ENCODE results near the gene C19orf73. TPM values are rescaled to one million over a fixed set of nuclear protein-coding genes. Genes with fewer than 3 reads are reported as not detected.
A peak's percentile ranks its signal among the peaks of the same experiment; 100 is the strongest.

The C19orf73 gene
- total and polyA plus RNA-seq, 8 donors, result 1.4 to 9.8 (median 1.8) TPM

DNA sequence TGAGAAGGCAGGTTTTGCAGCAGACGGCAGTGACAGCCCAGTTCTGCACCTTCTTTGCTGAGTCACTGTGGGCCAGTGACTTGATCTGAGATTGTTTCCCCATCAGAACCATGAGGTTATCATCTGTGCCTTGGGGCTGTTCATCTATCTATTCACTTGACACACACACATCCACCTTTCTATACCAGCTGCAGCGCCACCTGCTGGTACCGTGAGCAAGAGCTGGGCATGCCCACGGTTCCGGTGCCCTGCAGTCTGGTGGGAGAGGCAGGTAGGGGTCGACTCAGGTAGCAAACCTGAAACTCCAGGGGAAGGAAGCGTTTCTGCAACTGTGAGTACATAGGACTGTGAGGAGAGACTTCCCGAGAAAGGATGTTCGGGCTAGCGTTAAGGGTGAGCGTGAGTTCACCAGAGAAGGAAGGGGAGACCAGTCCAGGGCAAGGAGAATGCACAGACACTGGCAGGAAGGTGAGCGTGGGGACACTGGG lies 12.3 kb downstream of the C19orf73 start:
- no peak for FAIRE-seq
- peak in 3 of 6 donors; percentile 58 to 85 (median 67) for DNase-seq
- ATAC-seq, result peak; percentile 46 to 69 (median 60)
- no peaks in the 10 kb centered on the region for H3K4me1 ChIP-seq
- H3K4me3 ChIP-seq, result no peak overlapping the region
- H3K9me3 ChIP-seq, result no peaks in the 10 kb centered on the region
- intact Hi-C loops (cut with DNase I), result no loop called here
- peaks cover 0 to 59% (median 19%) of the 10 kb centered on the region in 3 donors for H3K36me3 ChIP-seq
- 54 to 60% methylated on average over 12 of the region's 12 CpGs for WGBS, 2 donors
- peak; percentile 54 to 78 (median 65) for TF ChIP-seq CTCF (IDR thresholded peaks at IDR 0.05)
- H3K27ac ChIP-seq, result no peak overlapping the region
- H3K27me3 ChIP-seq, result no peaks in the 10 kb centered on the region

- DNase-seq (no peak), FAIRE-seq (no peak), ATAC-seq (no peak)
- Histone ChIP-seq H3K4me3 (no peak overlapping the region), H3K27ac (no peak overlapping the region), H3K9me3 (no peaks in the 10 kb centered on the region), H3K4me1 (no peaks in the 10 kb centered on the region), H3K27me3 (no peaks in the 10 kb centered on the region), H3K36me3 (peaks cover 0 to 79% (median 25%) of the 10 kb centered on the region in 3 donors)
- intact Hi-C loops (cut with DNase I), result loop anchor here in 1 of 3 donors (5.0 kb wide), 1 partner anchor 93 kb away; no protein-coding TSS in a partner anchor
- no peak for TF ChIP-seq CTCF (IDR thresholded peaks at IDR 0.05)
- WGBS, 2 donors, result 85 to 89% methylated on average over 30 of the region's 30 CpGs
These were observed 14.6 kb downstream of the C19orf73 start for GRCh38 chr19:49104229-49104864.

GRCh38 chr19:49103331-49104085 lies 15.4 kb downstream of the C19orf73 start:
- ATAC-seq (no peak), DNase-seq (no peak), FAIRE-seq (no peak)
- 88 to 92% methylated on average over 30 to 33 of the region's 33 CpGs for WGBS, 2 donors
- Histone ChIP-seq H3K27me3 (no peaks in the 10 kb centered on the region), H3K36me3 (peaks cover 3 to 80% (median 27%) of the 10 kb centered on the region in 3 donors), H3K4me3 (no peak overlapping the region), H3K27ac (no peak overlapping the region), H3K4me1 (no peaks in the 10 kb centered on the region), H3K9me3 (no peaks in the 10 kb centered on the region)
- TF ChIP-seq CTCF (IDR thresholded peaks at IDR 0.05), result no peak
- intact Hi-C loops (cut with DNase I), result loop anchor here in 1 of 3 donors (5.0 kb wide), 1 partner anchor 94 kb away; no protein-coding TSS in a partner anchor

GRCh38 chr19:49102303-49102702 lies 16.6 kb downstream of the C19orf73 start:
- no peaks in the 10 kb centered on the region for H3K4me1 ChIP-seq
- FAIRE-seq (no peak), ATAC-seq (no peak), DNase-seq (no peak)
- H3K27ac ChIP-seq, result no peak overlapping the region
- H3K36me3 ChIP-seq, result peaks cover 3 to 70% (median 28%) of the 10 kb centered on the region in 3 donors
- H3K27me3 ChIP-seq, result no peaks in the 10 kb centered on the region
- 93 to 95% methylated on average over 12 of the region's 12 CpGs for WGBS, 2 donors
- intact Hi-C loops (cut with DNase I), result loop anchor here in 1 of 3 donors (5.0 kb wide), 1 partner anchor 95 kb away; no protein-coding TSS in a partner anchor
- H3K9me3 ChIP-seq, result no peaks in the 10 kb centered on the region
- TF ChIP-seq CTCF (IDR thresholded peaks at IDR 0.05), result no peak
- no peak overlapping the region for H3K4me3 ChIP-seq

All from pancreas (tissue), 10 donors.